ENCODE results near the gene CLDN7. TPM values are rescaled to one million over a fixed set of nuclear protein-coding genes. Genes with fewer than 3 reads are reported as not detected.

CLDN7 gene
- polyA plus RNA-seq, 10 donors: 0.47 to 3.0 (median 1.1) TPM

DNA sequence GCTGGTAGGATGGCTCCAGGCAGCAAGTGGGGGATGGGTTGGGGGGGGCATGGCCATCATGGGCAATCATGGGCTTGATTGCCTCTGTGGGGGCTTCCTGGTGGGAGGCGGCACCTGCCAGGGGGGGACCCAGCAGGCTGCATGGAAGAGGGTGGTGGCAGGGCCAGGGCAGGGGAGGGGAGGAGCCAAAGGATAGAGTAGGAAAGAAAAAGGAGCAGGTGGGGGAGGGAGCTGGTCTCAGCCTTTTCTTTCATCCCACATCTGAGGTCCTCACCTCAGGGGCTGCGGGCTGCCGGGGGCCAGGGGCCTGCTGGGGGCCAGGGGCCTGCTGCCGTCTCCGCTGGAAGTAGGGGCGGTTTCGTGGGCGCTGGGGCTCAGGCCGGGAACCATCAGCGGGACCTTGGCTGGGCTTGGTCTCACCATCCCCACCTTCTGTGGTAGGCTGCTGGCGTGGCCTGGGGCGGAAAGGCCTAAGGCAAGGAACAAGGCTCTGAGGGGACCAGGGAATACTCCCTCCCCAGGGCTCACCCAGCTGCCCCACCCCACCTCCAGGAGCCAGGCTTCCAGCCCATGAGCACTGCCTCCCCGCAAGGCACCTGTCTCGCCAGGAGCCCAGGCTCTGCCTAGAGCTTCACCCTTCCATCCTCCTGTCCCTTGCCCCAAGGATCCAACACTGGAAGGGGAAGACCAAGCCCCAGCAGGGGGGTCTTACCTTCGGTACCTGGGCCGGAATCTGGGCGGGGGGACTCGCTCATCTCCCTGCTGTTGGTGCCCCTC is 27.2 kb upstream of the CLDN7 start:
- DNase-seq: no peak

DNA sequence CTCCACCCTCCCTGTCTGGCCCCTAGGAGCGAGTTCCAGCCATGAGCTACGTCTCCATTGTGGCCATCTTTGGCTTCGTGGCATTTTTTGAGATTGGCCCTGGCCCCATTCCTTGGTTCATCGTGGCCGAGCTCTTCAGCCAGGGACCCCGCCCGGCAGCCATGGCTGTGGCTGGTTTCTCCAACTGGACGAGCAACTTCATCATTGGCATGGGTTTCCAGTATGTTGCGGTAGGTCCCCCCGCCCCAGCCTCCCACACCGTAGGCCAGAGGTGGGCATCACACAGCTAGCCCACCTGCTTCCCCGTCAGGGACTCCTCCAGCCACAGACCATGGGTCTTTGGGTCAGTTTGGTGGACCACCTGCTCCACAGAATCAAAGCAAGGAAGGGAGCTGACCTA is 23.4 kb upstream of the CLDN7 start:
- no peak for DNase-seq

DNA sequence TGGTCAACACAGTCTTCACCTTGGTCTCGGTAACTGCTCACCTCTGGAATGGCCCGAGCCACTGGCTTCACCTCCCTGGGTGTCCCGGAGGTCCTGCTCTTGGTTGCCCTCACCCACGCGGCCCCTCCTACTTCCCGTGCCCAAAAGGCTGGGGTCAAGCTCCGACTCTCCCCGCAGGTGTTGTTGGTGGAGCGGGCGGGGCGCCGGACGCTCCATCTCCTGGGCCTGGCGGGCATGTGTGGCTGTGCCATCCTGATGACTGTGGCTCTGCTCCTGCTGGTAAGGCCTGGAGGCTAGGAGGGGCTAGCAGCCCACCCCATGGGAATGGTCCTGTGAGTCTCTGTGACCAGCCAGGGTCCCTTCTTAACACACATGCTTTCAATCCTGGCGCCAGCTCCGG is 22.6 kb upstream of the CLDN7 start:
- DNase-seq: no peak

DNA sequence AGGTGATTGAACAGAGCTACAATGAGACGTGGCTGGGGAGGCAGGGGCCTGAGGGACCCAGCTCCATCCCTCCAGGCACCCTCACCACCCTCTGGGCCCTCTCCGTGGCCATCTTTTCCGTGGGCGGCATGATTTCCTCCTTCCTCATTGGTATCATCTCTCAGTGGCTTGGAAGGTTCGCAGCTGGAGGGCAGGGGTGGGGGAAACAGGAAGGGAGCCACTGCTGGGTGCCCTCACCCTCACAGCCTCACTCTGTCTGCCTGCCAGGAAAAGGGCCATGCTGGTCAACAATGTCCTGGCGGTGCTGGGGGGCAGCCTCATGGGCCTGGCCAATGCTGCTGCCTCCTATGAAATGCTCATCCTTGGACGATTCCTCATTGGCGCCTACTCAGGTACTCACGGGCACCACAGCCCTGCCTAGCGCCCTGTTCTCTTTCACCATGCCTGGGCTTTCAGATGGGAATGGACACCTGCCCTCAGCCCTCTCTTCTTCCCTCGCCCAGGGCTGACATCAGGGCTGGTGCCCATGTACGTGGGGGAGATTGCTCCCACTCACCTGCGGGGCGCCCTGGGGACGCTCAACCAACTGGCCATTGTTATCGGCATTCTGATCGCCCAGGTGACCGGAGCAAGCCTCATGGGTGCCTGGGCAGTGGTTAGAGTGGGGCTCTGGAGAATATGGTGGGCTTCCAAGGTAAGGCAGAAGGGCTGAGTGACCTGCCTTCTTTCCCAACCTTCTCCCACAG is 21.4 kb upstream of the CLDN7 start:
- DNase-seq: no peak

DNA sequence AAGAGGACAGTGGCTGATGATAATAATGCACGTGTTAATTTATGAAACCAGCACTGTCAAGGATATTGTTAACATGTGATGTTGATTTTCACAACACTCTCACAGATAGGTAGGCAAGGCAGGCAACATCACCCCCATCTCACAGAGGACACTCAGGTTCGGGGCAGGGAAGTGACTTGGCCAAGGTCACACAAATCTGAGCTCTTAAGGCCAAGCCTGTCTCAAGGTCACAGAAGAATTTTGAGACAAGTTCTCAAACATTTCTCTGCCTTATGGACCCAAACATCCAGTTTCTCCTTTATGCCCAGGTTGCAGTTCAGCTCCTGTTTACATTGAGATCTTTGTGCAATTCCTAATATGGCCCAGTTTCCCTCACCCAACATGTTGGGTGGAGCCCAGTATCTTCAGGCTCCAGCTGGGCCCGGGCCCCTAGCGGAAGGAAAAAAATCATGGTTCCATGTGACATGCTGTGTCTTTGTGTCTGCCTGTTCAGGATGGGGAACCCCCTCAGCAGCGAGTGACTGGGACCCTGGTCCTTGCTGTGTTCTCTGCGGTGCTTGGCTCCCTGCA is 20.6 kb upstream of the CLDN7 start:
- DNase-seq: no peak

DNA sequence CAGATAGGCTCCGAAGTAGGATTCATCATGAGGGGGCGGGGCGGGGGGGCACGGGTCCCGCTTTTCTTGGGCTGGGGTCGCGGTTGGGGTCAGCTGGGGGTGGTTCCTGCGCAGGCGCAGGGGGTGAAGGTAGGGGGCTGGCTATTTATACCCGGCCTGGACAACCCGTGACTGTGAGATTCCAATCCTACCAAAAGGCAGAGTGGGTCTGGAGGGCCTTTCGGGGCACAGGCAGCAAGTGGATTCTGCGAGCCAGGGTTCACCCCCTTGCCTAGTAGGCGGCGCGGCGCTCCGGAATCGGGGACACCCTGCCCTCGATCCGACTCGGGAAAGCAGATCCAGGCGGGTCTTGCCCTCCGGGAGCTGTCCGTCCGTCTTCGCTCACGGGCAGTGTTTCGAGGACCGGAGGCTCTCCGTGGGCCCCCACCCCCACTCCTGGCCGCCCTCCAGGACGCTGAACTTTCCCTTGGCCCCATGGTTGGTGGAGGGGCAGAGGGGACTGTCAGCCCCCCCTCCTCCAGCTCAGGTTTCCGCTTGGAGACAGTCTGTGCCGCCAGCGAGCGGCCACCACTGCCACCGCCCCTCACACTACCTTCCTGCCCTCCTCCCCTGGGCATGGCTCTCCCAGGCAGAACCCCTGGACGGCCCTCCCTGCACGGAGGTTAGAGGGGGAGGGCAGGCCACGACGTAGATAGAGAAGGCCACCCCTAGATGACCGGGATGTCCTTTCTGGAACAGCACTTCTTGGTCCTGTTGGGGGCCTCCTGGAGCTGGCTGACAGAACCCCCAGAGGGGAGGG is 19.9 kb upstream of the CLDN7 start:
- peak in 2 of 3 donors; percentile 40 to 53 for DNase-seq

DNA sequence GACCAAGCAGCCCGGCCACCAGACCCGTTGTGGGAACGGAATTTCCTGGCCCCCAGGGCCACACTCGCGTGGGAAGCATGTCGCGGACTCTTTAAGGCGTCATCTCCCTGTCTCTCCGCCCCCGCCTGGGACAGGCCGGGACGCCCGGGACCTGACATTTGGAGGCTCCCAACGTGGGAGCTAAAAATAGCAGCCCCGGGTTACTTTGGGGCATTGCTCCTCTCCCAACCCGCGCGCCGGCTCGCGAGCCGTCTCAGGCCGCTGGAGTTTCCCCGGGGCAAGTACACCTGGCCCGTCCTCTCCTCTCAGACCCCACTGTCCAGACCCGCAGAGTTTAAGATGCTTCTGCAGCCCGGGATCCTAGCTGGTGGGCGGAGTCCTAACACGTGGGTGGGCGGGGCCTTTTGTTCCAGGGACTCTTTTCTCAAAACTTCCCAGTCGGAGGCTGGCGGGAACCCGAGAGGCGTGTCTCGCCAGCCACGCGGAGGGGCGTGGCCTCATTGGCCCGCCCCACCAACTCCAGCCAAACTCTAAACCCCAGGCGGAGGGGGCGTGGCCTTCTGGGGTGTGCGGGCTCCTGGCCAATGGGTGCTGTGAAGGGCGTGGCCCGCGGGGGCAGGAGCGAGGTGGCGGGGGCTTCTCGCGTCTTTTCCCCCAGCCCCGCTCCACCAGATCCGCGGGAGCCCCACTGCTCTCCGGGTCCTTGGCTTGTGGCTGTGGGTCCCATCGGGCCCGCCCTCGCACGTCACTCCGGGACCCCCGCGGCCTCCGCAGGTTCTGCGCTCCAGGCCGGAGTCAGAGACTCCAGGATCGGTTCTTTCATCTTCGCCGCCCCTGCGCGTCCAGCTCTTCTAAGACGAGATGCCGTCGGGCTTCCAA is 19.0 kb upstream of the CLDN7 start, which contains the start of gene SLC2A4:
TSS of gene SLC2A4 (plus strand) at position 645 of the 879 bp plus-strand sequence. CDS start at position 862, 217 bp downstream.
- peak; percentile 91 to 94 (median 92) for DNase-seq

DNA sequence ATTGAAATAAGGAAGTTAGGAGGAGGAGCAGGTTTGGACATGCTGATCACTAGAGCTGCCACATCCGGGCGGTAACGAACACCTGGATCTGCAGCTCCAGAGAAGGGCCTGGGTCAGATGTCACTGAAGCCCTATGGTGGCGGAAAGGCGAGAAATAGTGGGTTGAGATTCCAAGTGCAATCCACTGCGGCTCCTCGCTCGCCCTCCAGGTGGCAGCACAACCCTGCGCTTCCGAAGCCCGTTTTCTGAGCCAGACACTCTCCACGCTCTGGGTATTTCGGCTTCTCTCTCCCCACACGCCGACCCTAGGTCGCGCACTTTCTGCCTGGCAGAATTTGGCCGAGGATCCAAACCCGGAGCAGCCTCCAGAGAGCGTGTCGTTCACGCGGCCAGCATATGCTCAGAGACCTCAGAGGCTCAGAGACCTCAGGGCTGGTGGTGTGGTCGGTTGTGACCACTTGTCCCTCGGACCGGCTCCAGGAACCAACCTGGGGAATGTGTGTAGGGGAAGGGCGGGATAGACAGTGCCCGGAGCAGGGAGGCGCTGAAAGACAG is 18.3 kb upstream of the CLDN7 start:
- peak; percentile 74 to 93 (median 88) for DNase-seq

DNA sequence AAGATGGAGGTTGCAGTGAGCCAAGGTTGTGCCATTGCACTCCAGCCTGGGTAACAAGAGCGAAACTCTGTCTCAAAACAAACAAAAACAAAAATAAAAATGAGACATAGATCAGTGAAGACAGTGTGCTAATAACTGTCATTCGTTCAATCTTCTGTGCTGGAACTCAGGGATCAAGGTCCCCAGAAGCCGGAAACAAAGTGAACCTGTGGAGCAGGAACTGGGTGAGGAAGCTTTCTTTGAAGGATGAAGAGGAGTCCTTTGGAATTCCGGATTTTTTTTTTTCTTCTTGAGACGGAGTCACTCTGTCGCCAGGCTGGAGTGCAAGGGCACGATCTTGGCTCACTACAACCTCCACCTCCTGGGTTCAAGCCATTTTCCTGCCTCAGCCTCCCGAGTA is 17.2 kb upstream of the CLDN7 start:
- DNase-seq: no peak

DNA sequence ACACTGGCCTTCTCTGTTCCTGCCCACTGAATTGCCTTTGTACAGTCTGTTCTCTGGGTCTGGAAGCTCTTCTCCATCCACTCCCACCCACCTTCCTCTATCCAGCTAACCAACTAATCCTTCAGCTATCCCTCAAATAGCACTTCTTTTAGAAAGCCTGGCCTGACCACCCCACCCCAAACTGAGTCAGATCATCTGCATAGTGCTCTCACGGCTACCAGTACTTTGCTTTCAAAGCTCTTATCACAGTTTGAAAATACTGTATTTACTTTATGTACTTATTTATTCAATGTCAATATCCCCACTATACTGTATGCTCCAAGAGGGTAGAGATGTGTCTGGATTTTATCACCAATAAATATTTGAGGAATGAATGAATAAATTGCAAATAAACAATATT is 4.5 kb upstream of the CLDN7 start:
- DNase-seq: no peak

DNA sequence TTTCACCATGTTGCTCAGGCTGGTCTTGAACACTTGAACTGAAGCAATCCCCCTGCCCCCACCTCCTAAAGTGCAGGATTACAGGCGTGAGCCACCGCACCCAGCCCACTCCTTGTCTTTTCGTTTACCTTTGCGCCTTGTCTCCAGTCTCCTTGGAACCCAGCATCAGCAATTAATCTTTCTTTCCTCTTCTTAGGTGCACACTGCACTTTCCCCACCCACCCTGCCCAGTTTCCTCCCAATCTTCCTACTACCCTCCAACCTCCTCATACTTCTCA is 1.5 kb upstream of the CLDN7 start:
- DNase-seq: no peak

DNA sequence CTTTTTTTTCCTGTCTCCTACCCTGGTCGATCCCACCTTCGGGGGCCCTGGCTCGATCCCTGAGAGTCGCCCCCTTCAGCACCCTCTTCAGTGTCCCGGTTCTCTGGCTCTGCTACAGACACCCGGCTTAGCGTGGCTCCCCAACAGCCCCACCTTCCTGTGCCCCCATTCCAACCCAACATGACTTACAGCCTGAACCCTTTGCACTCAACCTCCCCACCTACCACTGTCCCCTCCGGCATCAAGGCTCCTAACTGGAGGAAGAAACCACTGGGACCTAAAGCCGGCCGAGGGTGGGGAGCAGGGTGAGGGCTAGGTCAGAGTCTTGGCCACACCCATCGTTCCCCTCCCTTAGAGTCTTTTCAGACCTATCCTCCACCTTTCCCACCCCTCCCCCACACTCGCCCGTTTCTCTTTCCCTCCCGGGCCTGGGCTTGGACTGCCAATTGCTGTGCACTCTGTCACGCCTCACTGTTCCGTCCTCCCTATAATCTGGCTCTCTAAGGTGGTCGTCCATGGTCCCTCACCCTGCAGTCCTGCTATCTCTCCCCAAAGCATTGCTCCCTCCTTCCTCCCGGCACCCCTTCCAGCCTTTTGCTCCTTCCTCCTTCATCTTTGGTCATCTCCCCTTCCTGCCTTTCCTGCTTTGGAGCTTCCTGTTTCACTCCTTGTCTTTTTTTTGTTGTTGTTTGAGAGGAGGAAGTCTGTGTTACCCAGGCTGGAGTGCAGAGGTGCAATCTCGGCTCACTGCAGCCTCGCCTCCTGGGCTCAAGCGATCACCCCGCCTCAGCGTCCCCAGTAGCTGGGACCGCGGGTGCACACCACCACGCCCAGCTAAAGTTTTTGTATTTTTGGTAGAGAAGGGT is 890 bp upstream of the CLDN7 start:
- DNase-seq: peak in 1 of 3 donors; percentile 26

DNA sequence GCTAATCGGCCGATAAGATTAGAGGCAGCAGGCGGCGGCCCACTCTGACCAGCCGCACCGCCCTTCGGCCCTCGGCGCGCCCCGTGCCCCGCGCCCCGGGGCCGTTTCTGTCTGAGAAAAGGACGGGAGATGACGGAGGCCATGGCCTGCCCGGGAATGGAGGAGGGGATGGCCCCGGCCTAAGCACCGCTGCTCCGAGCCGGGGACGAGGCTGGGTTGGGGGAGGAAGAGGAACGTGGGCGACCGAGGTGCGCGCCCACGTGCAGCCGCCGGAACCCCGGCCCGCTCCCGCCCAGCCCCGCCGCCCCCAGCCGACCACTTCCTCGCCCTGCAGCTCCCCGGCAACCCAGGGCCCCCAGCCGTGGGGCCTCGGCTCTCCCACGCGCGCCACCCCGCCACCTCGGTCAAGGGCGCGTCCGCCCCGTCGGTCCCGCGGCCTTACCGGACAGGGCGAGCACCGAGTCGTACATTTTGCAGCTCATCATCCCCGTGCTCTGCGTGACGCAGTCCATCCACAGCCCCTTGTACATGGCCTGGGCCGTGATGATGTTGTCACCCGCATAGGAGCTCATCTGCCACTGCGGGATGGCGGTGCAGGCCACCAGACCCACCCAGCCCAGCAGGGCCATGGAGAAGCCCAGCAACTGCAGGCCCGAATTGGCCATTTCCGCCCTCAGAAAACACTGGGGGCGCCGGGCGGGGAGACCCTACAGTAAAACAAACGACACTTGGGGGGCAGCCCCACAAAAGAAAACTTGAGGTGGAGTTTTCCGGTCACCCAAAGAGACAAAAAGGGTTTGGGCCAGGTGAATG is 693 bp downstream of the CLDN7 start:
- peak in 1 of 3 donors; percentile 31 for DNase-seq

DNA sequence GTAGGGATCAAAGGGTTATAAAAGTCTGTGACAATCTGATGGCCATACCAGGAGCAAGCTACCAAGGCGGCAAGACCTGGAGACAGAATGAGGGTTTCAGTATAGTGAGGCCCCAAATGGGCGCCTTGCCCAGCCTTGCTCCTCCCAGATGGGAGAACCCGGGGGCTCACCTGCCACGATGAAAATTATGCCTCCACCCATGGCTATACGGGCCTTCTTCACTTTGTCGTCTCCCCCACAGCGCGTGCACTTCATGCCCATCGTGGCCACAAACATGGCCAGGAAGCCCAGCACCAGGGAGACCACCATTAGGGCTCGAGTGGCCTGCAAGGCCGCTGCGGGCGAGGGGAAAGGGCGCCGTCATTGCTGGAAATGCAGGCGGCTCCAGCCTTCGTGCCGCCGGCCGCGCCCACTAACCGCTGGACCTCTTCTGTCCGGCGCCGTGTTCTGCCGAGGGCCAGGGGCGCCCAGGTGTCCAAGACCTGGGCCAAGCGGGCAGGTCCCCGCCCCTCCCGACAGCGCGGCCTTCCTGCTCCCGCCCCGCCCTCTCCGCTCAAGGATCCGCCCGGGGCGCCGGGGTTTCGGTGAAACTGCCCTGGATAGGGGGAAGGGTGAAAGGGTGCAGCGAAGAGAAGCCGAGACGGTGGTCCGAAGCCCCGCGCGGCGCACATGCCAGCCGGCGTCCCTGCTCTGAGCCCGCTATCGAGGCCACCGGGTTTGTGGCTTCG is 1.5 kb downstream of the CLDN7 start:
- DNase-seq: peak in 1 of 3 donors; percentile 59

DNA sequence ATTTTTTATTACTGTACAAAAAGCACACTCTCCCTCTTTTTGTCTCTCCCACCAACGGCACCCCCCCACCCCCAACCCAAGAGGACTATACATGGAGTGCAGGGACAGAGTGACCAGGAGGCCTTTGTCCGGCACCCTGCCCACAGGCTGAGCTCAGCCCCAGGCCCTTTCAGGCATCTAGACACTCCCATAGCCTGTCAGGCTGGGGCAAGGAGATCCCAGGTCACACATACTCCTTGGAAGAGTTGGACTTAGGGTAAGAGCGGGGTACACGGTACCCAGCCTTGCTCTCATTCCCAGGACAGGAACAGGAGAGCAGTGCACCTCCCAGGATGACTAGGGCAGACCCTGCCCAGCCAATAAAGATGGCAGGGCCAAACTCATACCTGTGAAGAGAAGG is 2.1 kb downstream of the CLDN7 start:
- DNase-seq: no peak

DNA sequence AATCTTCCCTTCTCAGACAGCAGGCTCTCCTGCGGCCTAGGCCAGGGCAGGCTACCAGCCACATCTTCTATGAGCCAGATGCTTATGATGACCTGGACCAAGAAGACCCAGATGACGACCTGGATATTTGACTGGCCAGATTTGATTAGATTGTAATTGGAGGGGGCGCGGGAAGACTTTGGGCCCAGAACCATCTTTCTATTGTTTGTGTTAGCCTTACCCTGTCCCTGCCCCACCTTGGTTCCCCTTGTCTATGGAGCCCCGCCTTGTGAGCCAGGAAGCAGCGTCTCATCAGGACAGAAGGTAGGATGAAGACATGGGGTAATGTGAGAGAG is 2.8 kb downstream of the CLDN7 start:
- no peak for DNase-seq

DNA sequence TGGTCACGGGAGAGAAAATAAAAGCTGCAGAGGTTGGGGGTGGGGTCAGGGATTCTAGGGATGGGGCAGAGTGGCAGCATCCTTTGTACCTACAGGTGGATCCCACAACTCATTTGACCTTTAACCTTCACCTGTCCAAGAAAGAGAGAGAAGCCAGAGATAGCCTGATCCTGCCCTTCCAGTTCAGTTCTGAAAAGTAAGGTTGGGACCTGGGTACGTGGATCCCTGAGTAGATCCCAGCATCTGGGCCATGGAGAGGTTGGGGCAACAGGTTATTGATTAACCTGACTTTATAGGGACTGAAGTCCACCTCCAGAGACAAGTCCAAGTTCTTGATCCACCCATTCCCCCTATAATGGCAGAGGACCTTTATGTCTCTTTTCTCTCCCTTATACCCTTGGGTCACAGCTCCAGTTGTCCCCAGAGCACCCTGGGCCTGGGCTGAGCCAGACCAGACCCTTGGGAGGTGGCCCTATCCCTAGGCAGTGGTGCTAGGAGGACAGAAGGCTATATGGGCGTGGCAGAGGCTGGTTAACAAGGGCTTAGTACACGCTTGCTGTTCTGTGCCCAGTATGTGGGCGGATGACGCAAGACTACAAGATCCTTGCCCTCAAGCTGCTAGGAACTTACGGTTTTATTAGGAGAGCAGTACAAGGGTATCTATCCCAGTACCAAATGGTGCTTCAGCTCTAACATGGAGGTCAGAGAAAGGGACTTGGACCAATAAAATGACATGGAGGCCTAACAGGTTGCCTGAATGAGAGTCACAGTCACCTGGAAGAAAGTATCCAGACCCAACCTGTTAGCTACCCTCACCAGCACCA is 3.3 kb downstream of the CLDN7 start:
- DNase-seq: no peak

Measured in muscle of back (tissue), 11 donors.